CD4-positive, CD25-positive, alpha-beta regulatory T cell (primary cell): ENCODE data around the gene RAB9B. TPM values are rescaled to one million over a fixed set of nuclear protein-coding genes. Genes with fewer than 3 reads are reported as not detected.

ENCODE experiments used
- ATAC-seq, 2 donors: fragments of 150-1000 bp; cut with Tn5 transposase; one replicate each; pipeline ENCODE4 v1.10.0; 2021; ENCODE audit warnings: low read depth in 2 of 2, moderate number of reproducible peaks in 2 of 2, moderate library complexity in 1 of 2
- DNase-seq, 3 donors: peaks; one replicate each; pipeline versions ENCODE4 v3.0.0 to v3.0.0-alpha.2; 2012 to 2022; ENCODE audit warnings: mixed read lengths in 1 of 3
- H3K27ac ChIP-seq: one replicate; pipeline ENCODE4 v1.7.0; 2013; ENCODE audit warnings: mild to moderate bottlenecking, low read length; ENCODE audit not compliant: insufficient read depth, poor library complexity, severe bottlenecking
- H3K27me3 ChIP-seq: one replicate; pipeline ENCODE4 v1.7.0; 2013; ENCODE audit warnings: low read length; ENCODE audit not compliant: control insufficient read depth, insufficient read depth
- H3K36me3 ChIP-seq: one replicate; pipeline ENCODE4 v1.7.0; 2013; ENCODE audit warnings: mild to moderate bottlenecking, low read length, moderate library complexity; ENCODE audit not compliant: control insufficient read depth, insufficient read depth
- H3K4me1 ChIP-seq: 2 replicates; pipeline ENCODE4 v1.7.0; 2013; ENCODE audit warnings: mild to moderate bottlenecking, low read length; ENCODE audit not compliant: insufficient read depth, control insufficient read depth, poor library complexity, severe bottlenecking
- H3K4me3 ChIP-seq: one replicate; pipeline ENCODE4 v1.7.0; 2013; ENCODE audit warnings: low read depth, mild to moderate bottlenecking, low read length, moderate library complexity
- H3K9me3 ChIP-seq, 2 experiments: 1 replicate in 1 of 2; 2 replicates in 1 of 2; pipeline ENCODE4 v1.7.0; 2013; ENCODE audit warnings: low read length in 2 of 2, mild to moderate bottlenecking in 1 of 2, moderate library complexity in 1 of 2; ENCODE audit not compliant: control insufficient read depth in 2 of 2
- H3K27ac Mint-ChIP-seq, 3 donors: one replicate each; pipeline ENCODE4 v1.8.0; 2020 to 2022; ENCODE audit warnings: mild to moderate bottlenecking in 3 of 3, mixed read lengths in 3 of 3, moderate library complexity in 2 of 3
- H3K27me3 Mint-ChIP-seq: one replicate; pipeline ENCODE4 v1.8.0; 2022; ENCODE audit warnings: mild to moderate bottlenecking, mixed read lengths
- H3K36me3 Mint-ChIP-seq: one replicate; pipeline ENCODE4 v1.8.0; 2020; ENCODE audit warnings: mixed read lengths
- H3K4me1 Mint-ChIP-seq, 4 donors: one replicate each; pipeline ENCODE4 v1.8.0; 2020 to 2022; ENCODE audit warnings: mixed read lengths in 4 of 4, mild to moderate bottlenecking in 1 of 4
- H3K4me3 Mint-ChIP-seq, 4 donors: one replicate each; pipeline ENCODE4 v1.8.0; 2020 to 2022; ENCODE audit warnings: mild to moderate bottlenecking in 4 of 4, mixed read lengths in 4 of 4, moderate library complexity in 3 of 4
- H3K9me3 Mint-ChIP-seq, 7 donors: one replicate each; pipeline ENCODE4 v1.8.0; 2020 to 2022; ENCODE audit warnings: mixed read lengths in 7 of 7, mild to moderate bottlenecking in 3 of 7, moderate library complexity in 2 of 7
- polyA plus RNA-seq, 4 donors: library from polyadenylated mRNA; unstranded; fragments of 300-500 nt; fragmentation: Illumina TruSeq; gene quantifications; one replicate each; pipeline ENCODE4 v1.2.3, GENCODE V29; 2021
- total RNA-seq: library from RNA; stranded (reverse); gene quantifications from one replicate; pipeline ENCODE4 v1.2.3, GENCODE V29; 2022

Gene RAB9B
- total and polyA plus RNA-seq, 5 donors from 2014 or later: 0.05 to 0.22 (median 0.14) TPM; not detected in 1

DNA sequence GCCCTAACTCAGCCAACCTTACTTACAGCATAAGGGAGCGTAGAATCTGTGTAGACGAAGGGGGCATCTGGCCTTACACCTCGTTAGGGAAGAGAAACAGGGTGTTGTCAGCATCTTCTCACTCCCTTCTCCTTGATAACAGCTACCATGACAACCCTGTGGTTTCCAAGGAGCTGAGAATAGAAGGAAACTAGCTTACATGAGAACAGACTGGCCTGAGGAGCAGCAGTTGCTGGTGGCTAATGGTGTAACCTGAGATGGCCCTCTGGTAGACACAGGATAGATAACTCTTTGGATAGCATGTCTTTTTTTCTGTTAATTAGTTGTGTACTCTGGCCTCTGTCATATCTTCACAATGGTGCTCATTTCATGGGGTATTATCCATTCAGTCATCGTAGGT lies 40.8 kb downstream of the RAB9B start:
- Histone ChIP-seq H3K9me3 (no peaks in the 10 kb centered on the region), H3K27ac (no peak overlapping the region), H3K27me3 (no peaks in the 10 kb centered on the region), H3K36me3 (no peaks in the 10 kb centered on the region), H3K4me3 (no peak overlapping the region), H3K4me1 (no peaks in the 10 kb centered on the region)
- ATAC-seq (no peak), DNase-seq (no peak)
- no peaks in the 10 kb centered on the region for H3K4me1 Mint-ChIP-seq
- no peak overlapping the region for H3K4me3 Mint-ChIP-seq
- H3K27me3 Mint-ChIP-seq: peaks cover 4% of the 10 kb centered on the region
- H3K27ac Mint-ChIP-seq: no peak overlapping the region
- no peaks in the 10 kb centered on the region for H3K9me3 Mint-ChIP-seq
- no peaks in the 10 kb centered on the region for H3K36me3 Mint-ChIP-seq

DNA sequence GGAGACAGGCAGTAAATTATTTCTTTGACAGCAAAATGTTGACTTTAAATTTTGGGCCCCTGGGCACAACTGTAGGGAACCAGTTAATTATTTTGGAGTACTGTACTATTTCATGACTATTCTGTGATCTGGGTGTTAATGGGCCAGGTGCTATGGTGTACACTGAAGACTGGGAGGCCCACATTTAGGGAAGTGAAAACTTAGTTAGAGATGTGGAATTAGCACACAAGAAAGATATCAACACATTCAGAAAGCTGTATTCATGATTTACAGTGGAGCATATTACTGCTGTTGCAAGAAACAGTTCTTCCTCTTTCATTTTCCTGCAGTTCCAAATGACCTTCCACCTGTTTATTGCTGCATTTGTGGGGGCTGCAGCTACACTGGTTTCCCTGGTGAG lies 43.1 kb downstream of the RAB9B start:
- no peaks in the 10 kb centered on the region for H3K9me3 ChIP-seq
- no peak overlapping the region for H3K4me3 ChIP-seq
- H3K27me3 ChIP-seq: no peaks in the 10 kb centered on the region
- no peaks in the 10 kb centered on the region for H3K36me3 ChIP-seq
- DNase-seq: no peak
- no peaks in the 10 kb centered on the region for H3K4me1 ChIP-seq
- no peaks in the 10 kb centered on the region for H3K9me3 Mint-ChIP-seq
- no peak for ATAC-seq
- no peak overlapping the region for H3K27ac ChIP-seq
- no peak overlapping the region for H3K4me3 Mint-ChIP-seq
- H3K4me1 Mint-ChIP-seq: no peaks in the 10 kb centered on the region
- H3K27me3 Mint-ChIP-seq: peaks cover 8% of the 10 kb centered on the region
- no peaks in the 10 kb centered on the region for H3K36me3 Mint-ChIP-seq
- H3K27ac Mint-ChIP-seq: no peak overlapping the region

DNA sequence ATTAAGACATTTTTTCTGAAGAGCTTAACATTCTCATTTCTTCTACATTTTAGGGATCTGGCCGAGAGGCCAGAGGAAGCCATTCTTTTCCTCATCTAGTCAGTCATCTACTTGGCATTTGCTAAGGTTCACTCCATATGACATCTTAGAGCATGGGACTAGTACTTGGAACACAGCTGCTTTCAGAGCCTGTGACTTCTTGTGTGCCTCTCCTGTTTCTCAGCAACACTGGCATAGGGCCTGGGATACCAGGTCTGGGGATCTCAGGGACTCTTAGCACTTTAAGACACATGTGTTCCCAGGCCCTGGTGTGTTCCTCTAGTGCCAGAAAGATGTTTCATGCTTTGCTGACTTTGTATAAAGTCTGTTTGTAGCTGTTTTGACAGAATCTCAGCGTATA lies 48.1 kb downstream of the RAB9B start:
- H3K9me3 Mint-ChIP-seq: no peaks in the 10 kb centered on the region

DNA sequence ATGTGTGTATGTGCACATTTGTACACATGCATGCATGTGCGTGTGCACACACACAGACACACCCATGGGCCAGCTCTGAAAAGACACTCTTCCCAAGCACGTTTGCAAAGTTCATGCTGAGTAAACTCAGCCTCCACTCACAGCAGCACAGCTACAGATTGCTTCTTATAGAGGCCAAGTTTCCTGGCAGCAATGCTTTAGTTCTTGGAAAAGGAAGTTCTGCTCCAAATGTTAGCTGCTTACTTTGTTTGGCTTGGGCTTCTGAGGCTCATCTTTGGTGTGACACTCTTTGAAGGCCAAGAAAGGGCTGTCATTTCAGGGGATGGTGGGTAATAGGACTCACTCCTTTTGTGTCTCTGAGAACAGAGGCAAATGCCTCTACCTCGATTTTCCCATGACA lies 48.9 kb downstream of the RAB9B start:
- Histone ChIP-seq H3K4me3 (no peak overlapping the region), H3K27me3 (no peaks in the 10 kb centered on the region), H3K27ac (no peak overlapping the region), H3K36me3 (no peaks in the 10 kb centered on the region), H3K9me3 (no peaks in the 10 kb centered on the region), H3K4me1 (no peaks in the 10 kb centered on the region)
- H3K27ac Mint-ChIP-seq: no peak overlapping the region
- H3K27me3 Mint-ChIP-seq: peaks cover 8% of the 10 kb centered on the region
- no peak overlapping the region for H3K4me3 Mint-ChIP-seq
- H3K36me3 Mint-ChIP-seq: no peaks in the 10 kb centered on the region
- no peaks in the 10 kb centered on the region for H3K9me3 Mint-ChIP-seq
- no peaks in the 10 kb centered on the region for H3K4me1 Mint-ChIP-seq
- no peak for ATAC-seq
- DNase-seq: peak in 1 of 3 donors; percentile 11

More for the DNA sequence above, 48.1 kb downstream of the RAB9B start:
- DNase-seq: no peak
- Histone ChIP-seq H3K27me3 (no peaks in the 10 kb centered on the region), H3K4me3 (no peak overlapping the region), H3K4me1 (no peaks in the 10 kb centered on the region), H3K9me3 (no peaks in the 10 kb centered on the region), H3K36me3 (no peaks in the 10 kb centered on the region), H3K27ac (no peak overlapping the region)
- no peak overlapping the region for H3K27ac Mint-ChIP-seq
- no peaks in the 10 kb centered on the region for H3K36me3 Mint-ChIP-seq
- H3K4me1 Mint-ChIP-seq: no peaks in the 10 kb centered on the region
- H3K27me3 Mint-ChIP-seq: peaks cover 8% of the 10 kb centered on the region
- no peak for ATAC-seq
- H3K4me3 Mint-ChIP-seq: no peak overlapping the region

DNA sequence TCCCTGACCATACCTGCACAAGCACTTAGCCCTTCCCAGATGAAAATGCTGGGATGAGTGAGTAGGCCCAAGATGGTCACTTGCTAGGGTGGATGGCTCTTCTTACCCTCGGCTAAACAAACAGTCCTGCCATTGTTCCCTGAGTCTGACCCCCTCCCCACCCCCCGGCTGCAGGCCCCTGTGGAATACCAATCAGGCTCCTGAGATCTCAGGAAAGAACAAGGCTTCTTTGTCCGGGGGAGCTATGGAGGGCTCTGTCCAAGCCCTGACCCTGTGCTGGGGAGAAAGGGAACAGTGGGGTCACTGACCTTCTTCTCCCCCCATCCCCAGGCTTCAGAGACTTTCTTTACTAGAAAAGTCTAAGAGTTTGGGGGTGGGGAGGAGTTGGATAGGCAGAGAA lies 49.4 kb downstream of the RAB9B start:
- no peaks in the 10 kb centered on the region for H3K9me3 ChIP-seq
- no peak overlapping the region for H3K27ac ChIP-seq
- H3K4me1 ChIP-seq: no peaks in the 10 kb centered on the region
- H3K36me3 ChIP-seq: no peaks in the 10 kb centered on the region
- no peaks in the 10 kb centered on the region for H3K27me3 ChIP-seq
- Mint-ChIP-seq H3K36me3 (no peaks in the 10 kb centered on the region), H3K27ac (no peak overlapping the region), H3K4me3 (no peak overlapping the region), H3K4me1 (no peaks in the 10 kb centered on the region), H3K27me3 (peaks cover 4% of the 10 kb centered on the region), H3K9me3 (no peaks in the 10 kb centered on the region)
- no peak for ATAC-seq
- no peak for DNase-seq
- no peak overlapping the region for H3K4me3 ChIP-seq

DNA sequence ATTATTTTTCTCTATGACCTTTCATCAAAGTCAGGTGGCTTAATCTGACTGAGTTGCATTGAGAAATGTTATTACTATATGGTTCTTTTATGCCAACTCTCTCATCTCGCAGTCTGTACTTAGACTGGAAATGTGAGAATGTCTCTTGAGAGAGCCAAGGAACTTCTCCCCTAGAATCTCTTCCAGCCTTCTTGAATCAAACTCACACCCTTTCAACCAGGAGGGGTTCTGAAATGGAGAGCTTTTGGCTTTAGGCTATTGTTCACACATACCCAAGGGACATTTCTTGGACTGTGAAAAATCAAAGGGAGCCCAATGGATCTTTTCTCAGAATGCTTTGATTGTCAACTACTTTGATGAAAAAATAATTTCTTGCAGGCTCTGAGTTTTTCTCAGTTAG lies 50.4 kb downstream of the RAB9B start:
- H3K27me3 Mint-ChIP-seq: peaks cover 4% of the 10 kb centered on the region
- ATAC-seq: no peak

DNA sequence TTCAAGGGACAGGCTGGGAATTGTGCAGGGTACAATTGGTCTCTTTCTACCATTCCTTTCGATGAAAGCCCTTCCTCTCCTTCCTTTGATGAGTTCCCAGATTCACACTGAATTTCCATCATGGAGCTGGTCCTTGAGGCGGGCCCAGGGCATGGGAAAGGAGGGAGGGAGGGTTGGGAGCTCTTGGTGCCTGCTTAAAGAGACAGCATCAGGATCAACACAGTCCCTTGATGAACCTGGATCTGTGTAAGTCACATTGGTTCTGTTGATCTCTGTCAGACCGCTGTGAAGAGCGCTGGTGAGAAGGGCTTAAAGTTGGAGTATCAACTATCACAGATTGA lies 51.0 kb downstream of the RAB9B start:
- DNase-seq: no peak
- Mint-ChIP-seq H3K36me3 (no peaks in the 10 kb centered on the region), H3K9me3 (no peaks in the 10 kb centered on the region), H3K27ac (no peak overlapping the region), H3K27me3 (peaks cover 4% of the 10 kb centered on the region), H3K4me3 (no peak overlapping the region), H3K4me1 (no peaks in the 10 kb centered on the region)
- Histone ChIP-seq H3K27ac (no peak overlapping the region), H3K9me3 (no peaks in the 10 kb centered on the region), H3K4me3 (no peak overlapping the region), H3K4me1 (no peaks in the 10 kb centered on the region), H3K36me3 (no peaks in the 10 kb centered on the region), H3K27me3 (no peaks in the 10 kb centered on the region)
- no peak for ATAC-seq

More for the DNA sequence above, 50.4 kb downstream of the RAB9B start:
- H3K4me3 ChIP-seq: no peak overlapping the region
- Mint-ChIP-seq H3K36me3 (no peaks in the 10 kb centered on the region), H3K27ac (no peak overlapping the region), H3K9me3 (no peaks in the 10 kb centered on the region), H3K4me3 (no peak overlapping the region), H3K4me1 (no peaks in the 10 kb centered on the region)
- no peaks in the 10 kb centered on the region for H3K36me3 ChIP-seq
- no peak for DNase-seq
- H3K27me3 ChIP-seq: no peaks in the 10 kb centered on the region
- H3K4me1 ChIP-seq: no peaks in the 10 kb centered on the region
- no peaks in the 10 kb centered on the region for H3K9me3 ChIP-seq
- no peak overlapping the region for H3K27ac ChIP-seq

DNA sequence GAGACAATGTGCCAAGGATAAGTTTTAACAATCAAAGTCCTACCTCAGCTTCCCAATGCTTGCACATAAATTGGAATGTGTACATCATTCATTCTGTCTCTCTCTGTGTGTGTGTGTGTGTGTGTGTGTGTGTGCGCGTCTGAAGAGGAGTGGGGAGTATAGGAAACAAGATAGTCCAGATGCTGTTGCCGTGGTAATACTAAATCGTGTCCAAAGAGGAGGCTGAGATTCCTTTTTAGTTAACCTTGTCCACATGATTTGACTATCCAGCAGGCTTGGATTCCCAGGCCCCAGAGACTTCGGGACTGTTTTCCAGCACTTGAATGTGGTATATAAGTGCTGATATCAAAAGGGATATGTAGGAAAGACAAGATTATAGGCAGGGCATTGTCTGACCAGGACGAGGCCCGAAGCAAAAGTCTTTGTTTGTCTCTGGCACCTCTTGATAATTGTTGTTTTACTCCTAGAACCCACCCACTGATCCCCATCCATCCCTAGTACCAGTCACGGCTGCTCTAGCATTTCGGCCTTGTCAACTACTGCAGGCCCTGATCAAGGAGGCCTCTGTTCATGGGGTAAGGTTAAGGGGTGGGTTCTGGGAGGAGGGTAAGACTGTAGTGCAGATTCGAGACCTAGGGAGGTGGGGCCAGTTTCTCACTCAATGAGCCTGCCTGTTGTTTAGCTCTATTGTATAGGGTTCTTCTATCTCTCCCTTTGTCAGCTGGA lies 51.6 kb downstream of the RAB9B start:
- H3K36me3 Mint-ChIP-seq: no peaks in the 10 kb centered on the region
- H3K27me3 Mint-ChIP-seq: peaks cover 8% of the 10 kb centered on the region
- H3K4me3 ChIP-seq: no peak overlapping the region
- no peaks in the 10 kb centered on the region for H3K36me3 ChIP-seq
- H3K27me3 ChIP-seq: no peaks in the 10 kb centered on the region
- H3K9me3 ChIP-seq: no peaks in the 10 kb centered on the region
- H3K27ac ChIP-seq: no peak overlapping the region
- H3K4me1 Mint-ChIP-seq: no peaks in the 10 kb centered on the region
- peak overlapping the region in 1 of 3 donors; percentile 34 for H3K27ac Mint-ChIP-seq
- no peaks in the 10 kb centered on the region for H3K4me1 ChIP-seq
- ATAC-seq: no peak
- no peaks in the 10 kb centered on the region for H3K9me3 Mint-ChIP-seq
- H3K4me3 Mint-ChIP-seq: no peak overlapping the region
- no peak for DNase-seq
